ENCODE data around the gene NPIPA1.
"Not testable (repeated sequence)": the region's sequence is repeated elsewhere in the genome, so short reads cannot be mapped to it uniquely, and the experiment has no call there.

DNA sequence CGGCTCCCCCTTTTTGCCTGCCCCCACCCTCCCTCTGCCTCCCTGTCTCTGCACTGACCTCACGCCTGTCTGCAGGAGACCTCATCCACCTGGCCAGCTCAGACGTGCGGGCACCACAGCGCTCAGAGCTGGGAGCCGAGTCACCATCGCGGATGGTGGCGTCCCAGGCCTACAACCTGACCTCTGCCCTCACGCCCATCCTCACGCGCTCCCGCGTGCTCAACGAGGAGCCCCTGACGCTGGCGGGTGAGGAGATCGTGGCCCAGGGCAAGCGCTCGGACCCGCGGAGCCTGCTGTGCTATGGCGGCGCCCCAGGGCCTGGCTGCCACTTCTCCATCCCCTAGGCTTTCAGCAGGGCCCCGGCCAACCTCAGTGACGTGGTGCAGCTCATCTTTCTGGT lies 8.1 kb upstream of the NPIPA1 start:
- TF ChIP-seq, protein P1, sequence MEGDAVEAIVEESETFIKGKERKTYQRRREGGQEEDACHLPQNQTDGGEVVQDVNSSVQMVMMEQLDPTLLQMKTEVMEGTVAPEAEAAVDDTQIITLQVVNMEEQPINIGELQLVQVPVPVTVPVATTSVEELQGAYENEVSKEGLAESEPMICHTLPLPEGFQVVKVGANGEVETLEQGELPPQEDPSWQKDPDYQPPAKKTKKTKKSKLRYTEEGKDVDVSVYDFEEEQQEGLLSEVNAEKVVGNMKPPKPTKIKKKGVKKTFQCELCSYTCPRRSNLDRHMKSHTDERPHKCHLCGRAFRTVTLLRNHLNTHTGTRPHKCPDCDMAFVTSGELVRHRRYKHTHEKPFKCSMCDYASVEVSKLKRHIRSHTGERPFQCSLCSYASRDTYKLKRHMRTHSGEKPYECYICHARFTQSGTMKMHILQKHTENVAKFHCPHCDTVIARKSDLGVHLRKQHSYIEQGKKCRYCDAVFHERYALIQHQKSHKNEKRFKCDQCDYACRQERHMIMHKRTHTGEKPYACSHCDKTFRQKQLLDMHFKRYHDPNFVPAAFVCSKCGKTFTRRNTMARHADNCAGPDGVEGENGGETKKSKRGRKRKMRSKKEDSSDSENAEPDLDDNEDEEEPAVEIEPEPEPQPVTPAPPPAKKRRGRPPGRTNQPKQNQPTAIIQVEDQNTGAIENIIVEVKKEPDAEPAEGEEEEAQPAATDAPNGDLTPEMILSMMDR (IDR thresholded peaks at IDR 0.05), result not testable (repeated sequence)
- TF ChIP-seq POLR2A (IDR thresholded peaks at IDR 0.05), result not testable (repeated sequence)

All from ovary (tissue), 3 donors.